IPS-15b (cell line): ENCODE measurements around the gene LIM2.

Source experiments
- H3K27me3 ChIP-seq: one replicate; pipeline ENCODE4 v1.6.1; 2013; ENCODE audit warnings: low read length; ENCODE audit not compliant: control insufficient read depth, insufficient read depth
- H3K36me3 ChIP-seq: one replicate; pipeline ENCODE4 v1.6.1; 2013; ENCODE audit warnings: low read length; ENCODE audit not compliant: control insufficient read depth, insufficient read depth
- H3K4me1 ChIP-seq: one replicate; pipeline ENCODE4 v1.6.1; 2013; ENCODE audit warnings: mild to moderate bottlenecking, low read length; ENCODE audit not compliant: control insufficient read depth, insufficient read depth
- H3K4me3 ChIP-seq: one replicate; pipeline ENCODE4 v1.5.1; 2013; ENCODE audit warnings: low read depth, low read length
- H3K9ac ChIP-seq: one replicate; pipeline ENCODE4 v1.6.1; 2013; ENCODE audit warnings: low read depth, mild to moderate bottlenecking, low read length
- H3K9me3 ChIP-seq: one replicate; pipeline ENCODE4 v1.6.1; 2013; ENCODE audit warnings: mild to moderate bottlenecking, low read length; ENCODE audit not compliant: control insufficient read depth, insufficient read depth

LIM2 gene

DNA sequence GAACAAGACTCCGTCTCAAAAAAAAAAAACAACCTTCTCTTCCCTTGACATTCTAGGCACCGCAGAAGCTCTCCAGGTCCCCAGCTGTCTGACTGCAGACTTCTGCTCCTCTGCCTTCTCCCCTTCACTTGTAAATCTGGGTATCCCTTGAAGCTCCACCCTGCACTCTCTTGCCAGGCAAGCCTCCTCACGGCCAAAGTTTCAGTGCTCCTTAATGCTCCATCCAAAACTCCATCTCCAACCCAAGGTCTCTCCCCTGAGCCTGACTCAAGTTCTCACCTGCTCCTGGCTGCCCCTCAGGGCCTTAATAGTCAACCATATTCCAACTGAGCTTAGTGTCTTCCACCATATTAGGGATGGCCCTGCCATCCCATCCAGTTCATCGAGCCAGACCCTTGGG is 17.5 kb downstream of the LIM2 start:
- H3K4me1 ChIP-seq = peaks cover 6% of the 10 kb centered on the region
- H3K27me3 ChIP-seq = peaks cover 2% of the 10 kb centered on the region
- H3K4me3 ChIP-seq = no peak overlapping the region
- H3K9me3 ChIP-seq = no peaks in the 10 kb centered on the region
- H3K36me3 ChIP-seq = no peaks in the 10 kb centered on the region
- H3K9ac ChIP-seq = no peak overlapping the region

DNA sequence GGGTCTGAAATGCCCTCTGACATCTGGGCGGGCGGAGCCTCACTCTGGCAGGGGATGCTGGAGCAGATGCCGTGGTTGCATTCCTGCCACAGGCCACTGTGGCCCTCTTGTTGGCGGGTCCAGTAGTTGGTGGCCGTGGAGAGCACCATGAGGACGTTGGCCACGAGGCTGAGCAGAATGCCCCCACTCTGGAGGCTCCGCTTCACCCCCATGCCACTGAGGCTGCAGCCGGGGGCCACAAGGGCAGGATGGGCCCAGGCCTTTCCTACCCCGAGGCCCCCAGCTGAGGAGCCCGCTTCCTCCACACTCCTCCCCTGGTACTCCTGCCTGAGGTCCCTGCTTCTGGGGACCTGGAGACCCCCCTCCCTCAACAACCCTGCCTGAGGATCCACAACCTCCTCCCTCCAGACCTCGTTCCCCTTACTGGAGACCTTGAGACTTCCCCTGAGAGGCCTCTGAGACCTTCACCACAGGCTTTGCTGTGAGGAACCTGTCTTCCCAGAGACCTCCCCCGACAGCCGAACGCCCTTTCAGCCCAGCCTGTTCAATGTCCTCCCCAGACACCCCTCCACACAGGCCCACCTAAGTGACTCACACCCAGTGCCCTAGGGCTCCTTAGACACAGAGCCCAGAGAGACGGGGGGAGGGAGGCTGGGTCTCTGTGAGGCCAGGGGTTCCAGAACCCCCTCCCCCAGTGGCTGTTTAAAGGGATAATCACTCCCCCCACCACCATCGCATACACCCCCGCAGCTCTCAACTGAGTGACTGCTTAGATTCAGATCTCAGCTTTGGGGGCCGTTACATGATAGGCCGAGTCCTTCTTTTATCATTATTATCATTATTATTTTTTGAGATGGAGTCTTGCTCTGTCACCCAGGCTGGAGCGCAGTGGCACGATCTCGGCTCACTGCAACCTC is 19.1 kb downstream of the LIM2 start, which contains the start of gene CLDND2:
Gene CLDND2, minus strand, starts transcription at position 638 of the 917 bp plus-strand sequence. Its CDS starts 426 bp downstream, at position 212.
- H3K9ac ChIP-seq = peak within 1 kb of the TSS; percentile 85
- peaks cover 2% of the 10 kb centered on the region for H3K27me3 ChIP-seq
- H3K36me3 ChIP-seq = no peaks in the 10 kb centered on the region
- H3K9me3 ChIP-seq = no peaks in the 10 kb centered on the region
- peak within 1 kb of the TSS; percentile 87 for H3K4me3 ChIP-seq
- H3K4me1 ChIP-seq = peaks cover 6% of the 10 kb centered on the region

DNA sequence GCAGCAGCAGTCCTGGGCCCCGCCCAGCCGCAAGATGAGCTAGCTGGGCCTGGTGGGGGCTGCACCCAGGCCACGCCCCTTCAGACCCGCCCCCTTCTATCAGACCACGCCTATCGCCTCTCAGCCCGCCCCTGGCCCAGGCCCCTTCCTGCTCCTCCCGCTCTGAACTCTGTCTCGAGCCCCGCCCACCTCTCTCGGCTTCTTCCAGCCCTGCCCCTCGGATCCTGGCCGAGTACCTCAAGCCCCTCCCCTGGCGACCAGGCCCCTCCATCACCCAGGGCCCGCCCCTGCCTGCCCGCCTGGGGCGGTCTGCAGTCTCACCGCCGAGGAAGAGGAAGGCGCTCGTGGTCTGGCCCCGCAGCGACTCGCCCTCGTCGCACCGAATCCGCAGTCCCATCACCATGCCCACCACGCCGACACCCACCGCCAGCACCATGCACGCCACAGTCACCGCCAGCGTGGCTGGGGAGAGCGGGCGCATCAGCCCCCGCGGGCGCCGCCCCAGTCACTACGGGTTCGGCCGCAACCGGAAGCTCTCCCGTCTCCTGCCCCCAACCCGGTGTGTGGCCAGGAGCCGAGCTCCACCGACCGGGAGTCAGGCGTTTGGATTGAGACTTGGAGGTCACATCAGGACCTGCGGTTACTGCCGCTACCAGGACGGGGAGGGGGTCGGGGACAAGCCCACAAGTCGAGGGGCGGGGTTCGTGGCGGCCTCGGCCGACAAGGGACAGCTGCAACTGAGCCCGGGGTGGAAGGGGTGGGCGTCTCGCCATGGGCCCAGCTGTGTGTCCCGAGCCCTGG is 20.0 kb downstream of the LIM2 start:
- Histone ChIP-seq H3K27me3 (peaks cover 2% of the 10 kb centered on the region), H3K9me3 (no peaks in the 10 kb centered on the region), H3K4me1 (peaks cover 9% of the 10 kb centered on the region), H3K9ac (peak overlapping the region; percentile 85), H3K4me3 (peak overlapping the region; percentile 97), H3K36me3 (no peaks in the 10 kb centered on the region)

DNA sequence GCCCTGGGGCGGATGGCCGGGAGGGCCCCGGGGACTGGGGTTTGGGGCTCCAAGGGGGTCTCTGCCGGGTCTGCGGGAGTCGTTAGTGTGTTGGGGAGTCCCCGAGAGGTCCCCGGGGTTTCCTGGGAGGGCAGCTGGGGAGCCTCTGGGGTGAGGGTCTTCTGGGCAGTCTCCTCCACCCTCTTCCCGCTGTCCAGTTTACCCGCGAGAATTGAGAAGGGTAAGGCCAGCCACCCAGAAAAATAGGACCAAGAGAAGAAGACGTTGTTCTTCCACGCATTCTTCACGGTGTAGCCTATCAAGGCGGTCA is 20.6 kb downstream of the LIM2 start:
- Histone ChIP-seq H3K27me3 (peaks cover 2% of the 10 kb centered on the region), H3K4me1 (peaks cover 12% of the 10 kb centered on the region), H3K9ac (peak overlapping the region; percentile 73), H3K36me3 (no peaks in the 10 kb centered on the region), H3K9me3 (no peaks in the 10 kb centered on the region), H3K4me3 (peak overlapping the region; percentile 97)

DNA sequence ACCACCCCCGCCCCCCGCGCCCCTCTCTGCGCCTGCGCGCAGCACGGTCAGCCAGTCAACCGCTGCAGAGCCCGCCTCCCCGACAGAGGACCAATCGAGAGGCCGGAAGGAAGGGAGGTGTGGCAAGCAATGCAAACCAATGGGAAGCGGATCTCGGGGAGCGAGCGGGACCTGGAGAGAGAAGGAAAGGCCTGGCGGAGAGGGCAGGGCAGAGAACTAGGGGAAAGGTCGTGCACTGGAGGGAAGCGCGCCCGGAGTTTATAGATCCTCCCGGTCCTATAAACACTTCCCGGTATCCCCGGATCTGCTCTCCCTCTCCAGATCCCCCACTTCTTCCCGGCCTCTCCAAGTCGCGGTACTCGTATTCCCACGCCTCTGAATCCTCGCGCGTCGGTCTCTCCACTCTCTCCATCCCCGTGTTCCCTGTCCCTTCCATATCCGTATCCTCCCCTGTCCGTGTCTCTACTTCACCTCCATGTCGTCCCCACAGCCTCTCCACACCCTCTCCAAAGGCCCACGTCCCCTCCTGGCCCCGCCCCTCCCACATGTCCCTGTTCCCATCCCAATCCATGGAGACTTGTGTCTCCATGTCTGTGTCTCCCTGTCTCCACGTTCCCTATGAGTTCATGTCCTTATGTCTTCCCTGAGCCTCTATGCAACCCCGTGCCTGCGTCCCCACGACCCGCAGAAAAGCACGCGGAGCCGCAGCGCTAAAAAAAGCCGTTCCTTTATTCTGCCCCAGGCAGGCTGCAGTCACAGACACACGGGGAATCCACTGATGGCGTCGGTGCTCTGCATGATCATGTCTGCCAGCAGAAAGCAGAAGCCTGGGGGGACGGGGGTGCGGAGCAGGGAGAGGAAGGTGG is 21.2 kb downstream of the LIM2 start:
- Histone ChIP-seq H3K9me3 (no peaks in the 10 kb centered on the region), H3K9ac (peak overlapping the region; percentile 73), H3K4me3 (peak overlapping the region; percentile 97), H3K4me1 (peaks cover 12% of the 10 kb centered on the region), H3K27me3 (no peaks in the 10 kb centered on the region), H3K36me3 (no peaks in the 10 kb centered on the region)

DNA sequence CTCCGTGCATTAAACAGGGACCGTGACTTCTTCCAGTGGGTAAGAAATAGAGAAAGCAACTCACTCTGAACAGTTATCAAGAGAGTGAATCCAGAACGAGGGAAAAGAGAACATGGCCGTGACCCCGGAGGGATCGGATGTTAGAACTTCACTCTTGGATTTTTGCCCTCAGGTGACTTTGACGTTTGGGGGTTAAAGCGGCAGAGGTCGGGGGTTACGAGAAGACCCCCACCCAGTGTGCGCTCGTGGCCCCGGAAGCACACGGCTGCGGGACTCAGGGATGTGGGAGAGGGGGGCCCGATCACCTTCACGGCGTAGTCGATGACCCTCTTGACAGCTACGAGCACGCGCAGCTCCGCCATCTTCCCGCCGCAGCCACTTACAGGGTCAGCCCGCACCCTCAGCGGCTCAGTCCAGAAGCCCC is 21.8 kb downstream of the LIM2 start, which contains the start of gene ETFB:
Gene ETFB, minus strand, starts transcription at position 424 of the 424 bp plus-strand sequence. Its CDS starts 62 bp downstream, at position 362.
- Histone ChIP-seq H3K9me3 (no peaks in the 10 kb centered on the region), H3K4me3 (peak within 1 kb of the TSS; percentile 97), H3K36me3 (no peaks in the 10 kb centered on the region), H3K4me1 (peaks cover 12% of the 10 kb centered on the region), H3K9ac (peak within 1 kb of the TSS; percentile 79), H3K27me3 (no peaks in the 10 kb centered on the region)

DNA sequence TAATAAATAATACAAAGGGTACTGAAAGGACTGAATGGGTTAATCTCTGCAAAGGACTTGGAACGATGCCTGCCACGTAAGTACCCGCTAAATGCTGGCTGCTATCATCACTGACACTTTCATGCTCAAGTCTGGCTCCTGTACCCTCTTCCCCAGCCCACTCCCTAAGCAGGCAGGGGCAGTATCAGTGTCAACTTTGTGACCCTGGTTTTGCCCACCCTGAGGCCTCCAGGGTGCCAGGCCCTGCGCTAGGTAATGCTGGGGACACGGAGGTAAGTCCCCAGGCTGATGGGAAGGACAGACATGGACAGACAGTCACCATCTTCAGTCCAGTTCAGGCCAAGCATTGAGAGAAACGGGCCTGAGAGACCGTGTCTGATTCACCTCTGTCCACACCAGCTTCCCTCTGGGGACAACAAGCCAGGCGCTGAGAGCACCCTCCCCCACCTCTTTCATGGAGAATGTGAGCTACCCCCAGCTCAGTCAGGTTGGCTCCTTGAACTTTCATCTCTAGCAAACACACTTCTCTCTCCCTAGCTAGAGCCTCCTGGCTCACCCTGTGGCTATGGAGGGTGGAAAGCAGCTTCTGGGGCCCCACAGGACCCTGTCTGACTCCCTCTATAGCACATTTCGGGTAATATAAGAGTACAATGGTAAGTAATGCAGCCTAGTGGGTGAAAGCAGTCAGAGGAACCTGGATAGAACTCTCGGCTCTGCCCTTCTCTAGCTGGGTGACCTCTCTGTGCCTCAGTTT is 22.4 kb downstream of the LIM2 start:
- H3K9ac ChIP-seq = peak overlapping the region; percentile 79

DNA sequence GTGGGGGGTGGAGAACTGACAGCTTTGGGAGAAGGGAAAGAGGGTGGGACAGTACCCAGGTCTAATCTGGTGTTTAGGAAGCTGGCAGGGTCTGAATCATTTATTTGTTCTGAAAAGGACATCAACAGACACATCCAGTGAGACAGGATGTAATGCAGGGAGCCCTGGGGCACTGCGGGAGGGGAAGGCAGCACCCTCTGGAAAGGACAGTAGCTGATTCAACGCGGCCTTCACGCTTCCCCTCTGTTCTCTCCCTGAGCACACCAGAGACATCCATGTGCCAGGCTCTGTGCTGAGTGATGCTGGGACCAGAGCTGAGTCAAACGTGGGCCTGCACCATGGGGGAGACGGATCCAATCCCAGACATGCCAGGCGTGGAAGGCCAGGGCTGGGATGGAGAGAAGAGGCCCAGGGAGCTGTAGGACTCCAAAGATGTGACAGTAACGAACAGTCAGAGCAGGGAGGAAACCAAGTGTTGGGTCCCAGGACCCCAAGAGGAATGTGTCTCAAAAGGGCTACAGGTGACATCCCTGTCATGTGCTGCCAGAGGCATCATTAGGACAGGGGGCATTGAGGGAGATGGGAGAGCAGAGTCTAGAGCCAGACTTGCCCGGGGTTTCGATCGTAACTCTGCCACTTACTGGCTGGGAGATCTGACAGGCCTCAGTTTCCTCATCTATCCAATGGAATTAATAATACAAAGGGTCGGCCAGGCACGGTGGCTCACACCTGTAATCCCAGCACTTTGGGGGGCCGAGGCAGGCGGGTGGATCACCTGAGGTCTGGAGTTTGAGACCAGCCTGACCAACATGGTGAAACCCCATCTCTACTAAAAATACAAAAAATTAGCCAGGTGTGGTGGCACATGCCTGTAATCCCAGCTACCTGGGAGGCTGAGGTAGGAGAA is 23.3 kb downstream of the LIM2 start:
- Histone ChIP-seq H3K4me1 (peaks cover 12% of the 10 kb centered on the region), H3K9ac (no peak overlapping the region), H3K36me3 (no peaks in the 10 kb centered on the region), H3K4me3 (no peak overlapping the region), H3K9me3 (no peaks in the 10 kb centered on the region), H3K27me3 (no peaks in the 10 kb centered on the region)

More for the DNA sequence above, 22.4 kb downstream of the LIM2 start:
- peak overlapping the region; percentile 64 for H3K4me3 ChIP-seq
- no peaks in the 10 kb centered on the region for H3K27me3 ChIP-seq
- no peaks in the 10 kb centered on the region for H3K36me3 ChIP-seq
- peaks cover 12% of the 10 kb centered on the region for H3K4me1 ChIP-seq
- H3K9me3 ChIP-seq = no peaks in the 10 kb centered on the region

DNA sequence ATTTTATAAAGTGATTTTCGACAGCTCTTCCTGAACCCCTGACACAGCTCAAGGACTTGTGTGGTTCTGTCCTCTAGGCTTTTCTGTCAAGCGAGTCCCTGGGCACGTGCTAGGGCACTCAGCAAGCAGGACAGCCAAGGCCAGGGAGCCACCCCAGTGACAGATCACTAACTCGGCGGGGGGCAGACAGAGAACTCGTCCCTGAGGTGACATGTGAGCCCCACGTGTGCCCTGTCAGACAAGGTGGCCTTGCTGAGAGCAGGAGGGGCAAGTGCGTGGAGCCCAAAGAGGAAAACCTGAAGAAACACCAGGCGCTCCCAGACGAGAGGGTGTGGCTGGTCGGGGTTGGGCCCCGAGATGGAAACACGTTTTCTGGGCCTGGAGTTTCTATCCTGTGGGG is 26.5 kb downstream of the LIM2 start:
- peaks cover 12% of the 10 kb centered on the region for H3K4me1 ChIP-seq
- no peaks in the 10 kb centered on the region for H3K27me3 ChIP-seq
- no peak overlapping the region for H3K4me3 ChIP-seq
- no peak overlapping the region for H3K9ac ChIP-seq
- H3K9me3 ChIP-seq = no peaks in the 10 kb centered on the region
- no peaks in the 10 kb centered on the region for H3K36me3 ChIP-seq

DNA sequence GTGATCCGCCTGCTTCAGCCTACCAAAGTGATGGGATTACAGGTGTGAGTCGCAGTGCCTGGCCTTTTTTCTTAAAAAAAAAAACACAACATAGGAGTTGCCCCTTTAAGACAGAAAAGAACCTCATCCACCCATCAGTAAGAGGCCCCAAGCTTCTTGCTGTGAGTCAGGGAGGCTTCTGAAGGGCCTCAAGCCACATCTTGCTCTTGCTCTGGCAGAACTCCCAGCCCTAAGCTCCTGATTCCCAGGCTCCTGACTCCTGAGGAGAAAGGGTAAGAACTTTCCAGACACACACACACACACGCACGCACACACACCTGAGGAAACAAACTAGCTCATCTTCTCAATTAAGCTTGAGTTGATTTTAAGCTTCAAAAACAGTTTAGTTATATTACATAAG is 28.5 kb downstream of the LIM2 start:
- H3K9me3 ChIP-seq = no peaks in the 10 kb centered on the region
- no peak overlapping the region for H3K9ac ChIP-seq
- peaks cover 10% of the 10 kb centered on the region for H3K4me1 ChIP-seq

More for the DNA sequence above, 28.5 kb downstream of the LIM2 start:
- H3K4me3 ChIP-seq = no peak overlapping the region
- H3K27me3 ChIP-seq = no peaks in the 10 kb centered on the region
- H3K36me3 ChIP-seq = no peaks in the 10 kb centered on the region
